GM12865 (cell line): Measurements from ENCODE around the gene BCAR1.
"Not testable (repeated sequence)": the region's sequence is repeated elsewhere in the genome, so short reads cannot be mapped to it uniquely, and the experiment has no call there.

Experiments
- DNase-seq: peaks from one replicate; pipeline ENCODE4 v3.0.0; 2010; ENCODE audit warnings: low read depth
- H3K4me3 ChIP-seq: 2 replicates; pipeline ENCODE4 v1.5.1; 2011; ENCODE audit warnings: mild to moderate bottlenecking, low read depth, low read length, control low read depth
- TF ChIP-seq, protein P1 (sequence below): IDR thresholded peaks from 2 replicates; pipeline ENCODE4 v1.5.1; 2011; ENCODE audit warnings: low read length, control low read depth, low read depth, inconsistent platforms; ENCODE audit not compliant: insufficient read depth; ENCODE audit errors: missing control alignments

The BCAR1 gene

DNA sequence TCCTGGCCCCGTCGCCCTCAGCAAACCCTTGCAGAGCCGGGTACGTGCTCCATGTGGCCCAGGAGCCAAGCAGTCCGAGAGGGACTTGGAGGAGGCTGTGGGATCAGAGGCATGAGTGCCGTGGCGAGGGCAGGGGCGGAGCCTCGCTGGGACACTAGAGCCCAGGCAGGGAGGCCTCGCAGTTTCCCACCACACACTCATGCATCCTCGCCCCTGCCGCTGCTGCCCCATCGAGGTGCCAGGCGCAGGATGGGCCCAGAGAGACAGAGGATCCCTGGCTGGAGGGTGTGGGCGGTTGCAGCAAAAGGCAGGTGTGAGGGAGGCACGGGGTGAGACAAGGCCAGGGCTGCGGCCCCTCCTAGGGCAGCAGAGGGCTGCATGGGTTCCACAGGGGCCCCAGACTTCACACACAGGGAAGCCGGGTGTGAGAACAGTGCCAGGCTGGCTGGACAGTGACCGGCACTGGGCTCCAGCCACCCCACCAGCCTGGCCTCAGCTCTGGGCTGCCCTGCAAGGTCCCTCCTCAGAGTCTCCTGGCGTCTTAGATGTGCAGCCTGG, 7.7 kb downstream of the BCAR1 start:
- TF ChIP-seq, protein P1, sequence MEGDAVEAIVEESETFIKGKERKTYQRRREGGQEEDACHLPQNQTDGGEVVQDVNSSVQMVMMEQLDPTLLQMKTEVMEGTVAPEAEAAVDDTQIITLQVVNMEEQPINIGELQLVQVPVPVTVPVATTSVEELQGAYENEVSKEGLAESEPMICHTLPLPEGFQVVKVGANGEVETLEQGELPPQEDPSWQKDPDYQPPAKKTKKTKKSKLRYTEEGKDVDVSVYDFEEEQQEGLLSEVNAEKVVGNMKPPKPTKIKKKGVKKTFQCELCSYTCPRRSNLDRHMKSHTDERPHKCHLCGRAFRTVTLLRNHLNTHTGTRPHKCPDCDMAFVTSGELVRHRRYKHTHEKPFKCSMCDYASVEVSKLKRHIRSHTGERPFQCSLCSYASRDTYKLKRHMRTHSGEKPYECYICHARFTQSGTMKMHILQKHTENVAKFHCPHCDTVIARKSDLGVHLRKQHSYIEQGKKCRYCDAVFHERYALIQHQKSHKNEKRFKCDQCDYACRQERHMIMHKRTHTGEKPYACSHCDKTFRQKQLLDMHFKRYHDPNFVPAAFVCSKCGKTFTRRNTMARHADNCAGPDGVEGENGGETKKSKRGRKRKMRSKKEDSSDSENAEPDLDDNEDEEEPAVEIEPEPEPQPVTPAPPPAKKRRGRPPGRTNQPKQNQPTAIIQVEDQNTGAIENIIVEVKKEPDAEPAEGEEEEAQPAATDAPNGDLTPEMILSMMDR, result no peak
- H3K4me3 ChIP-seq, result no peak overlapping the region
- no peak for DNase-seq

DNA sequence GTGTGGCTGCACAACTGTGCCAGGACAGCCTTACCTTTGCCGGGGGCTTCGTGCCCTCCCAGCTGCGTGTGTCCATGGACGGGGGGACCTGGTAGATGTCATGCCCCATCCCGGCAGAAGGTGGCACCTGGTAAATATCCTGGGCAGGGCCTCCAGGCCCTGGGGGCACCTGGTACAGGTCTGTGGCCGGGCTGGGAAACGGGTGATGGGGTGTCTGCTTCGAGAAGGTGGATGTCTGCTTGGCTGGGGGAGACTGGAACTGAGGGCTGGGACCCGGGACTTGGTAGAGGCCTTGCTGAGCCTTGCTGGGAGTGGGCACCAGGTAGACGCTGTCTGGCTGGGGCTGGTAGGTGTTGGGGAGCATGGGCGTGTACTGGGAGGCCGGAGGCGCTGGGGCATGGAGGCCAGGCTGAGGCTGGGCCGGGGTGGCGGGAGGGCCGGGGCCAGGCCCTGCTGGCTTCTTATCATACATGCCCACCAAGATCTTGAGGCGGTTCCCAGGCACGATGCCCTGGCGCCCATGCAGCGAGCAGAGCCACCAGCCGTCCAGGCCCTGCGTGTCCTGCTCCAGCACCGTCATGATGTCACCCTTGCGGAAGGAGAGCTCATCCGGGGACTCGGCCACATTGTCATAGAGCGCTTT, 8.9 kb downstream of the BCAR1 start:
- not testable (repeated sequence) for DNase-seq, H3K4me3 ChIP-seq

DNA sequence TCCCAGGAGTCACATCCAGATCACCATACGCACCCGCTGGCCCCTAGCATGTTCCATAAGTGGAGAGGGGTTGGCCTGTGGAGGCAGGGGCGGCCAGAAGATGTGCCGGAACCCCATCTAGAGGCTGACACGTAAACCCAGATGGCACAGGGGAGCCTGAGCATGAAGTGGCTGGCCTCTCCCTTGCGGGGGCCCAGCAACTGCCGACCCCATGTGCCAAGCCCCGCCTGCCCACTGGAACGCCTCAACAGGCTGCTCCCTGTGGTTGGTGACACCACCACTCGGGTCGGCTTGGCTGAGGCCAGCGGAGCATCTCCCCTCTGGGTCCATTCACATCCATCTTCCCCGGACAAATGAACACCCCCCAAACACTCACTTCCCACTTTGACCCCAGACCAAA, 9.5 kb downstream of the BCAR1 start:
- no peak for DNase-seq
- TF ChIP-seq, protein P1, result no peak
- no peak overlapping the region for H3K4me3 ChIP-seq

DNA sequence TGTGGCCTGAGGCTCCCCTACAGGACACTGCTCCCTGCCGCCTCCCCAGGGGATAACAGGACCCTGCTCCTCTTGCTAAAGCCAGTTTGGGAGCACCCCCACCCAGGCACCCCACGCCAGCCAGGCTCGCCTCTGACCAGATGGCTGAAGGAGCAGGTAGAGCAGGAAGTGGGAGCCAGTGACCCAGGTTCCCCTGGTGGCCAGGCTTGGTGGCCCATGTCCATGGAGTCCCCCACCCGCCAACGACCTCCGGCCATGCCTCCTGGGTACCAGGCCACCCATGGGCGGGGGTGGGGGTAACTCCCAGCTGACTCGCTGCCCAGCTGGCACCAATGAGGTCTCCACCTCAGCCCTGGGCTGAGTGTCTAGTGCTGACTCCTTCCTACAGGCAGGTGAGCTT, 10.0 kb downstream of the BCAR1 start:
- no peak for DNase-seq
- TF ChIP-seq, protein P1, result no peak
- no peak overlapping the region for H3K4me3 ChIP-seq

DNA sequence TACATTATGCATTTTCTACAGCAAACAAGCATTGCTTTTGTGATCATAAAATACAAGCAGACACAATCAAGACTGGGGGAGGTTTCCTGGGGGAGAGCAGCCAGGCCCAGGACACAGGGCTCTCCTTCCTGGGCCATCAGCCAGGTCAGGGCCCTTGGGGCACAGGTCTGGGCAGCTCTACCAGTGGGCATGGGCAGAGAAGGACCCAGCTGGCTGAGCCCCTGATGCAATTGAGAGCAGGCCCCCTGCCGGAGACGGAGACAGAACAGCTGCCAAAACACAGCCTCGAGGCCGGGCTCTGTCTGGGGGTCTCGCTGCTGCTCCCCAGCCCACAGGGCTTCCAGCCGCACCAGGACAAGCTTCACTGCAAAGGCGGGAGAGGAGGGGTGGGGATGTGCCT, 10.8 kb downstream of the BCAR1 start:
- DNase-seq, result not testable (repeated sequence)

DNA sequence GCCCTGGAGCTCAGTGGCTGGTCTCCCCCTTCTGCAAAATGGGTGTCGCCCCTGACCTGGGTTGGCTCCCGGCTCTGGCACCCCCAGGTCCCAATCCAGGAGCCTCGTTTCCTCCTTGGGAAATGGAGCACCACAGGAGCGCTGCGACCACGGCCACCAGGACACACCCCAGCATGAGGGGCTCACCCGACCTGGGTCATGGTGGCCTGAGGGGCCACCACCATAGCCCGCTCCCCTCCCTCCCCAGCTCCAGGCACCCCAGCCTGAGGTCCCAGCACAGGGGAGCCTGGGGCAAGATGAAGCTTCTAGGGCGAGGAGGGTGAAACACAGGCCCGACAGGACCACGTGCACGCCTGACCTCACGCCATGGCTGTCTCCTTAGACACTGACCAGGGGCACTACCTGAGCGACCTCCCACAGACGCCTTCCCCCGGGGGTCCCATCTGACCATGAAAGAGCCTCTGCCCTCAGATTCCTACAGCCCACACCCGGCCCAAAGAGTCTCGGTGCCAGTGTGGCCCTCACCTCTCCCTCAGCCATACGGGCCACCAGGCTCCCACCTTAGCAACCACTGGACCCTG, 11.8 kb downstream of the BCAR1 start:
- no peak for DNase-seq
- no peak overlapping the region for H3K4me3 ChIP-seq
- TF ChIP-seq, protein P1, result no peak

More for the DNA sequence above, 10.8 kb downstream of the BCAR1 start:
- H3K4me3 ChIP-seq, result not testable (repeated sequence)

DNA sequence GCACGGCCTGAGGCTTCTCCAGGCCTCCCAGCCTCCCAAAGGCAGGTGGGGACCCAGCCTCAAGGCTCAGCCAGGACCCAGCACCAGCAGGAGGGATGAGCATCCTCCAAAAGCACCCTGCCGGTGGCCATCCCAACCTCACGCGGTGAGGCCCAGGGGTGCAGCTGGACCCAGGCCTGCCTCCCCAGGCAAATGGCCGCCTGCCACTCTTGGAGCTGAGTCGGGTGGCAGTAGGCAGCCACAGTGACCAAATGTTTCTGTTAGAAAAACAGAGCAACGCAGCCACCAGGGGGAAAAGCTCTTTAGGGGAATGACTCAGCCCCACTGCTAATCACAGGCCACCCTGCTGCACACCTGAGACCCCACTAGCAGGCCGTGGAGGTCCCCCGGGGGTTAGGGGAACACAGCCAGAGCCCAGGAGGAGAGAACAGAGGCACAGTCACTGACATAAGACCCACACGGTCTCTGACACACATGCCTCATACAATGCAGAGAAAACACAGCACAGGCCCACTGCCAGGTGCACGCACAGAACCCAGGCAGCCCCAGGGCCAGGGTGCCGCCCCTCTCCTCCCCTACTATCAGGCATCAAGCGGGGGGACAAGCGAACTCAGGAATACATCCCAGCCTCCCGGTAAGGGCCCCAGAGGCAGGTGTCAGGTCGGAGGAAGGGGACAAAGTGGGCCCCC, 12.4 kb downstream of the BCAR1 start:
- no peak for DNase-seq
- H3K4me3 ChIP-seq, result no peak overlapping the region
- TF ChIP-seq, protein P1, result no peak
